ENCODE measurements around the gene TNS2. TPM values are rescaled to one million over a fixed set of nuclear protein-coding genes. Genes with fewer than 3 reads are reported as not detected.

TNS2 gene
- total RNA-seq, 1 donor from 2014 or later = 0.24 TPM

DNA sequence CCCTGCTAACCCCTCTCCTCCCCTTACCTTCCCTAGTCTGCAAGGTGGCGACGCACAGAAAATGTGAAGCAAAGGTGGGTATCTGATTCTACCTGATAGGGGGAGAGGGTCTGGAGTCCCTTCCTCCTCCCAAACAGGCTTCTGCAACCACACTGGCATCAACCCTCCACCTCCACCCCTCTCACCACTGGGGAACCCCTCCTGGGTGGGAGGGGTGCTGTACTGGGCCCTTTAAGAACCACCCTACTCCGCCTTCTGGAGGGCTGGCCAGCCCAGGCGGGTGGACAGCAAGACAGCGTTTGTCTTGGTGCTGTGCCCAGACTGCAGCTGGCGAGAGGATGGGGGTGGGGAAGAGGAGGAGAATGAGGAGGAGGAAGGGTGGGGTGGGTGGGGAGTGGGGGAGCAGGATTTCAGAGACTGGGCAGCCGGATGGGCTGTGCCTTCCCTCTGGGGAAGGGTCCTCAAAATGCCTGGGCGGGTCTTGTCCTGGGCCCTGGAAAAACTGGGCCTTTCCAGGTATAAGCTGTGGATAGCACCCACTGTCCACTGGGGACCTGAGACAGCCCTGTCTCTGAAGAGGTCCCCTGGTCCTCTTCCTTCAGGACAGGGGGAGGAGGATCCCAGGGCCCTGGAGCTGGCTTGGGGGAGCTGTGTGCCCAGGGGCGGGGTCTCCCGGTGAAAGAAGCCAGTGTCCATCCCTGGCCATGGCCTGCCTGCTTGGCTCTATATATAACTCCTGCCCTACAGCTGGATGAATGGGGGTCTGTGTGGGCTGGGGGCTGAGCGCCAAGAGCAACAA lies 2.8 kb downstream of the TNS2 start:
- no peak overlapping the region for H3K27ac Mint-ChIP-seq
- no peak overlapping the region for H3K9ac ChIP-seq
- H3K79me2 ChIP-seq (ENCODE audit: low read depth) = no peaks in the 10 kb centered on the region
- H2AFZ ChIP-seq (replicated peaks) = no peak overlapping the region
- H3K4me1 Mint-ChIP-seq = peaks cover 47% of the 10 kb centered on the region
- H3K4me3 ChIP-seq = no peak overlapping the region
- no peaks in the 10 kb centered on the region for H3K9me3 Mint-ChIP-seq
- H3K27me3 ChIP-seq = peaks cover 11% of the 10 kb centered on the region
- peaks cover 39% of the 10 kb centered on the region for H3K4me1 ChIP-seq
- H3K4me3 Mint-ChIP-seq = no peak overlapping the region
- peaks cover 24% of the 10 kb centered on the region for H3K27me3 Mint-ChIP-seq (ENCODE audit: insufficient read depth, low read depth)
- no peak overlapping the region for H3K4me2 ChIP-seq
- TF ChIP-seq EZH2 (IDR thresholded peaks at IDR 0.05) (no peak), EZH2phosphoT487 (IDR thresholded peaks at IDR 0.05) (no peak)
- TF ChIP-seq, protein P1, sequence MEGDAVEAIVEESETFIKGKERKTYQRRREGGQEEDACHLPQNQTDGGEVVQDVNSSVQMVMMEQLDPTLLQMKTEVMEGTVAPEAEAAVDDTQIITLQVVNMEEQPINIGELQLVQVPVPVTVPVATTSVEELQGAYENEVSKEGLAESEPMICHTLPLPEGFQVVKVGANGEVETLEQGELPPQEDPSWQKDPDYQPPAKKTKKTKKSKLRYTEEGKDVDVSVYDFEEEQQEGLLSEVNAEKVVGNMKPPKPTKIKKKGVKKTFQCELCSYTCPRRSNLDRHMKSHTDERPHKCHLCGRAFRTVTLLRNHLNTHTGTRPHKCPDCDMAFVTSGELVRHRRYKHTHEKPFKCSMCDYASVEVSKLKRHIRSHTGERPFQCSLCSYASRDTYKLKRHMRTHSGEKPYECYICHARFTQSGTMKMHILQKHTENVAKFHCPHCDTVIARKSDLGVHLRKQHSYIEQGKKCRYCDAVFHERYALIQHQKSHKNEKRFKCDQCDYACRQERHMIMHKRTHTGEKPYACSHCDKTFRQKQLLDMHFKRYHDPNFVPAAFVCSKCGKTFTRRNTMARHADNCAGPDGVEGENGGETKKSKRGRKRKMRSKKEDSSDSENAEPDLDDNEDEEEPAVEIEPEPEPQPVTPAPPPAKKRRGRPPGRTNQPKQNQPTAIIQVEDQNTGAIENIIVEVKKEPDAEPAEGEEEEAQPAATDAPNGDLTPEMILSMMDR (IDR thresholded peaks at IDR 0.05) = no peak
- no peaks in the 10 kb centered on the region for H3K36me3 ChIP-seq
- H4K20me1 ChIP-seq (ENCODE audit: low read depth) = peaks cover 30% of the 10 kb centered on the region
- no peak for DNase-seq (ENCODE audit: low spot score)
- H3K9me3 ChIP-seq (ENCODE audit: low read depth) = no peaks in the 10 kb centered on the region
- peaks cover 24% of the 10 kb centered on the region for H3F3A ChIP-seq (ENCODE audit: low read depth)
- no peaks in the 10 kb centered on the region for H3K36me3 Mint-ChIP-seq
- no peak overlapping the region for H3K27ac ChIP-seq

DNA sequence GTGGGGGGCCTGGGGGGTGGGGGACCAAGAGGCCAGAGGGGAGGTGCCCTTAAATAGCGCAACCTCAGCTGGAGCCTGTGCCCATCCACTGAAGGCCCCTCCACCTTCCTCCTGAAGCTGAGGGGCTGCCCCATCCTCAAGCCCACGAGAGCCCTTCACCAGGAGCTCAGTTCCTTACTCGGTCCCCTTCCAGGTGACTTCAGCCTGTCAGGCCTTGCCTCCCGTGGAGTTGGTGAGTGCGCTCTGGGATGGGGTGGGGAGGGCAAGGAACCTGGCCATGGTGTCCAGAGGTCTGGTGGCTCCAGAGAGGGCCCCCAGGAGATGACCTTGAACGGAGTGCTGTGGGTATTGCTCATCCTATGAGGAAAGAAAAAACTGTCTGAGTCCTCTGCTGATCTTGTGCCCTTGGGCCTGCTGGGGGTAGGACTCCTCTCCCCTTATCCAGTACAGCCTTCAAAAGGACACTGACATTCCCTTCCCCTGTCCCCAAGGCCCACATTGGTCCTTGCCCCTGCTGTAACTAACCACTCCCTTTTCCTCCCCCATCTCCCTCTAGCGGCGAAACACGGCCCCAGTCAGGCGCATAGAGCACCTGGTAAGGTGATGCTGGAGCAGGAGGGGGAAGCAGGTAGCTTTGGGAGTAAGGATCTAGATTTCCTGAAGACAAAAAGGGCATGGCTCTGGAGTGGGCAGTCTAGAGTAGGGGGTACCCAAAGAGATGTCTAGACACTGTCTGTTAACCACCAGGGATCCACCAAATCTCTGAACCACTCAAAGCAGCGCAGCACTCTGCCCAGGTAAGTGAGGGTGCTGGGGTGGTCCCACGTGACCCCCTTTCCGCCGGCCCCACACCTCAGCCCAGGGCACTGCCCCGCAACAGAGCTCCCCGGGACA lies 3.6 kb downstream of the TNS2 start:
- H2AFZ ChIP-seq (replicated peaks) = peak overlapping the region; percentile 98
- peak overlapping the region; percentile 75 for H3K4me2 ChIP-seq
- Mint-ChIP-seq H3K27me3 (ENCODE audit: insufficient read depth, low read depth) (peaks cover 24% of the 10 kb centered on the region), H3K4me1 (peaks cover 41% of the 10 kb centered on the region), H3K27ac (peak overlapping the region; percentile 42), H3K36me3 (no peaks in the 10 kb centered on the region), H3K4me3 (peak overlapping the region; percentile 94), H3K9me3 (no peaks in the 10 kb centered on the region)
- no peak overlapping the region for H3K9ac ChIP-seq
- peaks cover 21% of the 10 kb centered on the region for H4K20me1 ChIP-seq (ENCODE audit: low read depth)
- TF ChIP-seq, protein P1 (IDR thresholded peaks at IDR 0.05) = peak; percentile 62
- TF ChIP-seq EZH2phosphoT487 (IDR thresholded peaks at IDR 0.05) (no peak), EZH2 (IDR thresholded peaks at IDR 0.05) (no peak)
- H3K79me2 ChIP-seq (ENCODE audit: low read depth) = no peaks in the 10 kb centered on the region
- H3K4me3 ChIP-seq = peak overlapping the region; percentile 83
- H3K27me3 ChIP-seq = peaks cover 11% of the 10 kb centered on the region
- H3K36me3 ChIP-seq = no peaks in the 10 kb centered on the region
- peaks cover 15% of the 10 kb centered on the region for H3F3A ChIP-seq (ENCODE audit: low read depth)
- peaks cover 31% of the 10 kb centered on the region for H3K4me1 ChIP-seq
- H3K27ac ChIP-seq = no peak overlapping the region
- peak; percentile 61 for DNase-seq (ENCODE audit: low spot score)
- H3K9me3 ChIP-seq (ENCODE audit: low read depth) = no peaks in the 10 kb centered on the region

DNA sequence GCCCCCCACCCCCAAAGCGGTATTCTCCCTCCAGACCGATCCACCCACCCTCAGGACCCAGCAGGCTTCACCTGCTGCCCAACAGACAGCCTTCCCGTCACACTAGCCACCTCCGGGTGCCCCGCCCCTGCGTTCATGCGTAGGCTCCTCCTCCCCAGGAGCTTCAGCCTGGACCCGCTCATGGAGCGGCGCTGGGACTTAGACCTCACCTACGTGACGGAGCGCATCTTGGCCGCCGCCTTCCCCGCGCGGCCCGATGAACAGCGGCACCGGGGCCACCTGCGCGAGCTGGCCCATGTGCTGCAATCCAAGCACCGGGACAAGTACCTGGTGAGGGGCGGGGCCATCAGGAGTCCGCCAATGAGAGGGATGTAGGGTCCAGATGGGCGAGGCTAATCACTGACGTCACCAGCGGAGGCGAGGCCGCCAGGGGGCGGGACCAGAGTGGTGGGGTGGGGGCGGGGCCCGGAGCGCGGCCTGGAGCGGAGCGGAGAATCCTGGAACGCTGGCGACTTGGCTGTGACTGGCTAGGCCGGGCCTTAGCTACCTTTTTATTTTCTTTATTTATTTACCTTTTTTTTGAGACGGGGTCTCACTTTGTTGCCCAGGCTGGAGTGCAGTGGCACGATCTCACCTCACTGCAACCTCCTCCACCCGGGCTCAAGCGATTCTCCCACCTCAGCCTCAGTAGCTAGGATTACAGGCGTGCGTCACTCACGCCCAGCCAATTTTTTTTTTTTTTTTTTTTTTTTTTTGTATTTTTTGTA lies 4.4 kb downstream of the TNS2 start:
- Mint-ChIP-seq H3K4me3 (peak overlapping the region; percentile 94), H3K9me3 (no peaks in the 10 kb centered on the region), H3K27ac (peak overlapping the region; percentile 42), H3K27me3 (ENCODE audit: insufficient read depth, low read depth) (peaks cover 21% of the 10 kb centered on the region), H3K36me3 (no peaks in the 10 kb centered on the region), H3K4me1 (peaks cover 33% of the 10 kb centered on the region)
- Histone ChIP-seq H3K4me3 (peak overlapping the region; percentile 83), H3K27ac (no peak overlapping the region), H3K9me3 (ENCODE audit: low read depth) (no peaks in the 10 kb centered on the region), H4K20me1 (ENCODE audit: low read depth) (peaks cover 13% of the 10 kb centered on the region), H3K36me3 (no peaks in the 10 kb centered on the region), H3K4me2 (peak overlapping the region; percentile 75), H3F3A (ENCODE audit: low read depth) (peaks cover 7% of the 10 kb centered on the region), H2AFZ (replicated peaks) (peak overlapping the region; percentile 98), H3K4me1 (peaks cover 22% of the 10 kb centered on the region), H3K27me3 (peaks cover 11% of the 10 kb centered on the region), H3K79me2 (ENCODE audit: low read depth) (no peaks in the 10 kb centered on the region), H3K9ac (no peak overlapping the region)
- TF ChIP-seq EZH2phosphoT487 (IDR thresholded peaks at IDR 0.05) (no peak), EZH2 (IDR thresholded peaks at IDR 0.05) (no peak)
- TF ChIP-seq, protein P1 (IDR thresholded peaks at IDR 0.05) = no peak
- DNase-seq (ENCODE audit: low spot score) = peak; percentile 98

All from neural progenitor cell (in vitro differentiated cells).